Measurements from ENCODE around the gene CAMK2A. TPM values are rescaled to one million over a fixed set of nuclear protein-coding genes. Genes with fewer than 3 reads are reported as not detected.

The CAMK2A gene
- total and polyA plus RNA-seq, 4 donors = under 0.01 TPM; not detected in 3

DNA sequence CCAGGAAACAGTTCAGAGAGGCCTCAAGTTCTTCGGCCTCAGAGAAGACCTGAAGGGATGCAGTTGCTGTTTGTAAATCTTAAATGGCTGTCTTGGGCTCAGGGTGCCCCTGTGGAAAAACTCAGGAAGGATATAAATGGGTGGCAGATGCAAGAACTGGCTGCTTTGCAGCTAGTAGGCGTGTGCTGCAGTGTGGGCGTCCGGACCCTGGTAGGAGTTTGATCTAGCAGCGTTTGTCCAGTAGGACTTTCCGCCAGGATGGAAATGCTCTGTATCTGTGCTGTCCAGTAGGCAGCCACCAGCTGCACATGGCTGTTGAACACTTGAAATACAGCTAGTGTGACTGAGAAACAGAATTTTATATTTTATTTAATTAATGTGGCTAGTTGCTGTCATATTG, 115.3 kb downstream of the CAMK2A start:
- no peaks in the 10 kb centered on the region for H3K9me3 ChIP-seq (ENCODE audit: control insufficient read depth in 4 of 4, low read length in 3 of 4)
- H3K27me3 ChIP-seq (ENCODE audit: control insufficient read depth in 4 of 4, insufficient read depth in 4 of 4, low read length in 3 of 4) = no peaks in the 10 kb centered on the region
- no peak overlapping the region for H3K4me3 ChIP-seq (ENCODE audit: low read depth in 1 of 3, low read length in 3 of 3)
- H3K27ac ChIP-seq (ENCODE audit: low read depth in 1 of 2, low read length in 2 of 2) = no peak overlapping the region
- TF ChIP-seq FOXA2 (IDR thresholded peaks at IDR 0.05) = no peak
- TF ChIP-seq, protein P1, sequence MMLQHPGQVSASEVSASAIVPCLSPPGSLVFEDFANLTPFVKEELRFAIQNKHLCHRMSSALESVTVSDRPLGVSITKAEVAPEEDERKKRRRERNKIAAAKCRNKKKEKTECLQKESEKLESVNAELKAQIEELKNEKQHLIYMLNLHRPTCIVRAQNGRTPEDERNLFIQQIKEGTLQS (IDR thresholded peaks at IDR 0.05) = no peak
- no peak for TF ChIP-seq TAF1 (conservative IDR thresholded peaks at IDR 0.05)
- TF ChIP-seq GABPA (IDR thresholded peaks at IDR 0.05 in 1 of 2, conservative IDR thresholded peaks at IDR 0.05 in 1 of 2) = no peak
- no peak for TF ChIP-seq NR2F2 (IDR thresholded peaks at IDR 0.05)
- no peak for TF ChIP-seq YY1 (IDR thresholded peaks at IDR 0.05)
- TF ChIP-seq HNF4A (conservative IDR thresholded peaks at IDR 0.05) = no peak
- TF ChIP-seq, protein P2, sequence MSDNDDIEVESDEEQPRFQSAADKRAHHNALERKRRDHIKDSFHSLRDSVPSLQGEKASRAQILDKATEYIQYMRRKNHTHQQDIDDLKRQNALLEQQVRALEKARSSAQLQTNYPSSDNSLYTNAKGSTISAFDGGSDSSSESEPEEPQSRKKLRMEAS (IDR thresholded peaks at IDR 0.05) = no peak
- H3K9ac ChIP-seq (ENCODE audit: low read depth in 1 of 2, low read length in 2 of 2) = no peak overlapping the region
- no peaks in the 10 kb centered on the region for H3K36me3 ChIP-seq (ENCODE audit: control insufficient read depth in 4 of 4, insufficient read depth in 3 of 4, low read depth in 1 of 4, low read length in 3 of 4)
- no peak for DNase-seq (ENCODE audit: low spot score)
- H3K4me1 ChIP-seq (ENCODE audit: control insufficient read depth in 4 of 4, insufficient read depth in 4 of 4, low read length in 3 of 4) = no peaks in the 10 kb centered on the region
- 90% methylated on average over 6 of the region's 6 CpGs for WGBS

DNA sequence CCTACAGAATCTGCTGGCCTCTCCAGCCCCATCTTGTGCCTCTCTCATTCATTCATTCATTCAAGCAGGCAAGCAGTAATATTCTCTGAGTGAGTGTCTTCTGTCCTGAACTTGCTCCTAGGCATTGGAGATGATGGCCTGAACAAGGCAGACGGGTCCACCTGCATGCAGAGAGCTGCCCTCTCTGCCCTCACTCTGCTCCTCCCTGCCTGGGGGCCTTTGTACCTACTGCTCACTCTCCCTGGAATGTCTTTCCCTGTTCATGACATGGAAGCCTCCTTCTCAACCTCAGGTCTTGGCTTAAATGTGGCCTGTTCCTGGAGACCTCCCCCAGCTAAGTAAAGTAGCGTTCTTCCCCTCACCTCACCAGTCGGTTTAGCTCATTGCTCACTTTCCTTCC, 116.4 kb downstream of the CAMK2A start:
- Histone ChIP-seq H3K9me3 (ENCODE audit: control insufficient read depth in 4 of 4, low read length in 3 of 4) (no peaks in the 10 kb centered on the region), H3K9ac (ENCODE audit: low read depth in 1 of 2, low read length in 2 of 2) (no peak overlapping the region), H3K27me3 (ENCODE audit: control insufficient read depth in 4 of 4, insufficient read depth in 4 of 4, low read length in 3 of 4) (no peaks in the 10 kb centered on the region), H3K36me3 (ENCODE audit: control insufficient read depth in 4 of 4, insufficient read depth in 3 of 4, low read depth in 1 of 4, low read length in 3 of 4) (no peaks in the 10 kb centered on the region), H3K27ac (ENCODE audit: low read depth in 1 of 2, low read length in 2 of 2) (no peak overlapping the region), H3K4me1 (ENCODE audit: control insufficient read depth in 4 of 4, insufficient read depth in 4 of 4, low read length in 3 of 4) (no peaks in the 10 kb centered on the region), H3K4me3 (ENCODE audit: low read depth in 1 of 3, low read length in 3 of 3) (no peak overlapping the region)
- TF ChIP-seq, protein P3, sequence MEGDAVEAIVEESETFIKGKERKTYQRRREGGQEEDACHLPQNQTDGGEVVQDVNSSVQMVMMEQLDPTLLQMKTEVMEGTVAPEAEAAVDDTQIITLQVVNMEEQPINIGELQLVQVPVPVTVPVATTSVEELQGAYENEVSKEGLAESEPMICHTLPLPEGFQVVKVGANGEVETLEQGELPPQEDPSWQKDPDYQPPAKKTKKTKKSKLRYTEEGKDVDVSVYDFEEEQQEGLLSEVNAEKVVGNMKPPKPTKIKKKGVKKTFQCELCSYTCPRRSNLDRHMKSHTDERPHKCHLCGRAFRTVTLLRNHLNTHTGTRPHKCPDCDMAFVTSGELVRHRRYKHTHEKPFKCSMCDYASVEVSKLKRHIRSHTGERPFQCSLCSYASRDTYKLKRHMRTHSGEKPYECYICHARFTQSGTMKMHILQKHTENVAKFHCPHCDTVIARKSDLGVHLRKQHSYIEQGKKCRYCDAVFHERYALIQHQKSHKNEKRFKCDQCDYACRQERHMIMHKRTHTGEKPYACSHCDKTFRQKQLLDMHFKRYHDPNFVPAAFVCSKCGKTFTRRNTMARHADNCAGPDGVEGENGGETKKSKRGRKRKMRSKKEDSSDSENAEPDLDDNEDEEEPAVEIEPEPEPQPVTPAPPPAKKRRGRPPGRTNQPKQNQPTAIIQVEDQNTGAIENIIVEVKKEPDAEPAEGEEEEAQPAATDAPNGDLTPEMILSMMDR (IDR thresholded peaks at IDR 0.05; ENCODE audit: low read depth, low read length, missing input control) = no peak
- TF ChIP-seq GABPA (IDR thresholded peaks at IDR 0.05 in 1 of 2, conservative IDR thresholded peaks at IDR 0.05 in 1 of 2) (no peak), HNF4A (conservative IDR thresholded peaks at IDR 0.05) (no peak), FOXA1 (IDR thresholded peaks at IDR 0.05) (no peak), FOXA2 (IDR thresholded peaks at IDR 0.05) (no peak), JUND (IDR thresholded peaks at IDR 0.05) (no peak), HNF4G (IDR thresholded peaks at IDR 0.05) (no peak), SP1 (IDR thresholded peaks at IDR 0.05) (no peak)
- TF ChIP-seq, protein P4, sequence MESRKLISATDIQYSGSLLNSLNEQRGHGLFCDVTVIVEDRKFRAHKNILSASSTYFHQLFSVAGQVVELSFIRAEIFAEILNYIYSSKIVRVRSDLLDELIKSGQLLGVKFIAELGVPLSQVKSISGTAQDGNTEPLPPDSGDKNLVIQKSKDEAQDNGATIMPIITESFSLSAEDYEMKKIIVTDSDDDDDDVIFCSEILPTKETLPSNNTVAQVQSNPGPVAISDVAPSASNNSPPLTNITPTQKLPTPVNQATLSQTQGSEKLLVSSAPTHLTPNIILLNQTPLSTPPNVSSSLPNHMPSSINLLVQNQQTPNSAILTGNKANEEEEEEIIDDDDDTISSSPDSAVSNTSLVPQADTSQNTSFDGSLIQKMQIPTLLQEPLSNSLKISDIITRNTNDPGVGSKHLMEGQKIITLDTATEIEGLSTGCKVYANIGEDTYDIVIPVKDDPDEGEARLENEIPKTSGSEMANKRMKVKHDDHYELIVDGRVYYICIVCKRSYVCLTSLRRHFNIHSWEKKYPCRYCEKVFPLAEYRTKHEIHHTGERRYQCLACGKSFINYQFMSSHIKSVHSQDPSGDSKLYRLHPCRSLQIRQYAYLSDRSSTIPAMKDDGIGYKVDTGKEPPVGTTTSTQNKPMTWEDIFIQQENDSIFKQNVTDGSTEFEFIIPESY (IDR thresholded peaks at IDR 0.05) = no peak
- no peak for DNase-seq (ENCODE audit: low spot score)
- WGBS = 87% methylated on average over 3 of the region's 3 CpGs

DNA sequence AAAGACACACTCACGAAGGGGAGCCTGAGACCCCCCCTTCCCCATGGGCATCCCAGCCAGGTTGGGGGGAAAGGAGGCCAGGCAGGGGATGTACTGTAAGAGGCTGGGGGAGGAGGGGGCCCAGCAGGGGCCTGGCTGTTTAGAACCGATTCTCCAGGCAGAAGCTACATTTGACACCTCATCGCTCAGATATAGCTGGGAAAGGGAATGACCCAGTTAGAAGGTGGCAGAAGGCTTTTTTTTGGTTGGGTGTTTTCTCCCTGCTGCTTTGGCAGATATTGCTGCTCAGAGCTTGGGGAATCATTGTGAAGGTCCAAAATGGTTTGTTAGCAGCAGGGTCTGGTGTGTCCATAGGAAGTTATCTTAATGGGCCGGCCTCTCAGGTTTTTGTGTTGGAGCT, 117.0 kb downstream of the CAMK2A start:
- Histone ChIP-seq H3K27ac (ENCODE audit: low read depth in 1 of 2, low read length in 2 of 2) (no peak overlapping the region), H3K36me3 (ENCODE audit: control insufficient read depth in 4 of 4, insufficient read depth in 3 of 4, low read depth in 1 of 4, low read length in 3 of 4) (no peaks in the 10 kb centered on the region), H3K4me3 (ENCODE audit: low read depth in 1 of 3, low read length in 3 of 3) (no peak overlapping the region), H3K9me3 (ENCODE audit: control insufficient read depth in 4 of 4, low read length in 3 of 4) (no peaks in the 10 kb centered on the region), H3K27me3 (ENCODE audit: control insufficient read depth in 4 of 4, insufficient read depth in 4 of 4, low read length in 3 of 4) (peaks cover 0 to 2% (median 0%) of the 10 kb centered on the region in 4 donors), H3K4me1 (ENCODE audit: control insufficient read depth in 4 of 4, insufficient read depth in 4 of 4, low read length in 3 of 4) (no peaks in the 10 kb centered on the region), H3K9ac (ENCODE audit: low read depth in 1 of 2, low read length in 2 of 2) (no peak overlapping the region)
- TF ChIP-seq RAD21 (IDR thresholded peaks at IDR 0.05) (no peak), HNF4G (IDR thresholded peaks at IDR 0.05) (no peak), JUND (IDR thresholded peaks at IDR 0.05) (no peak), SP1 (IDR thresholded peaks at IDR 0.05) (no peak), NR2F2 (IDR thresholded peaks at IDR 0.05) (no peak), YY1 (IDR thresholded peaks at IDR 0.05) (no peak)
- TF ChIP-seq, protein P1 (IDR thresholded peaks at IDR 0.05) = no peak
- TF ChIP-seq, protein P2 (IDR thresholded peaks at IDR 0.05) = no peak
- TF ChIP-seq, protein P5, sequence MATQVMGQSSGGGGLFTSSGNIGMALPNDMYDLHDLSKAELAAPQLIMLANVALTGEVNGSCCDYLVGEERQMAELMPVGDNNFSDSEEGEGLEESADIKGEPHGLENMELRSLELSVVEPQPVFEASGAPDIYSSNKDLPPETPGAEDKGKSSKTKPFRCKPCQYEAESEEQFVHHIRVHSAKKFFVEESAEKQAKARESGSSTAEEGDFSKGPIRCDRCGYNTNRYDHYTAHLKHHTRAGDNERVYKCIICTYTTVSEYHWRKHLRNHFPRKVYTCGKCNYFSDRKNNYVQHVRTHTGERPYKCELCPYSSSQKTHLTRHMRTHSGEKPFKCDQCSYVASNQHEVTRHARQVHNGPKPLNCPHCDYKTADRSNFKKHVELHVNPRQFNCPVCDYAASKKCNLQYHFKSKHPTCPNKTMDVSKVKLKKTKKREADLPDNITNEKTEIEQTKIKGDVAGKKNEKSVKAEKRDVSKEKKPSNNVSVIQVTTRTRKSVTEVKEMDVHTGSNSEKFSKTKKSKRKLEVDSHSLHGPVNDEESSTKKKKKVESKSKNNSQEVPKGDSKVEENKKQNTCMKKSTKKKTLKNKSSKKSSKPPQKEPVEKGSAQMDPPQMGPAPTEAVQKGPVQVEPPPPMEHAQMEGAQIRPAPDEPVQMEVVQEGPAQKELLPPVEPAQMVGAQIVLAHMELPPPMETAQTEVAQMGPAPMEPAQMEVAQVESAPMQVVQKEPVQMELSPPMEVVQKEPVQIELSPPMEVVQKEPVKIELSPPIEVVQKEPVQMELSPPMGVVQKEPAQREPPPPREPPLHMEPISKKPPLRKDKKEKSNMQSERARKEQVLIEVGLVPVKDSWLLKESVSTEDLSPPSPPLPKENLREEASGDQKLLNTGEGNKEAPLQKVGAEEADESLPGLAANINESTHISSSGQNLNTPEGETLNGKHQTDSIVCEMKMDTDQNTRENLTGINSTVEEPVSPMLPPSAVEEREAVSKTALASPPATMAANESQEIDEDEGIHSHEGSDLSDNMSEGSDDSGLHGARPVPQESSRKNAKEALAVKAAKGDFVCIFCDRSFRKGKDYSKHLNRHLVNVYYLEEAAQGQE (IDR thresholded peaks at IDR 0.05) = no peak
- TF ChIP-seq, protein P3 (IDR thresholded peaks at IDR 0.05; ENCODE audit: low read depth, low read length, missing input control) = no peak
- no peak for DNase-seq (ENCODE audit: low spot score)
- 92% methylated on average over 4 of the region's 4 CpGs for WGBS
